GM18861 (cell line): Measurements from ENCODE around the gene TNFRSF8.
"Not testable (repeated sequence)": the region's sequence is repeated elsewhere in the genome, so short reads cannot be mapped to it uniquely, and the experiment has no call there.

Source experiments
- ATAC-seq: cut with Tn5 transposase; IDR thresholded peaks from one replicate; pipeline ENCODE4 v1.9.1; 2021; ENCODE audit not compliant: unreplicated experiment

The TNFRSF8 gene

GRCh38 chr1:12083766-12084165, 20.7 kb downstream of the TNFRSF8 start:
- no peak for ATAC-seq

DNA sequence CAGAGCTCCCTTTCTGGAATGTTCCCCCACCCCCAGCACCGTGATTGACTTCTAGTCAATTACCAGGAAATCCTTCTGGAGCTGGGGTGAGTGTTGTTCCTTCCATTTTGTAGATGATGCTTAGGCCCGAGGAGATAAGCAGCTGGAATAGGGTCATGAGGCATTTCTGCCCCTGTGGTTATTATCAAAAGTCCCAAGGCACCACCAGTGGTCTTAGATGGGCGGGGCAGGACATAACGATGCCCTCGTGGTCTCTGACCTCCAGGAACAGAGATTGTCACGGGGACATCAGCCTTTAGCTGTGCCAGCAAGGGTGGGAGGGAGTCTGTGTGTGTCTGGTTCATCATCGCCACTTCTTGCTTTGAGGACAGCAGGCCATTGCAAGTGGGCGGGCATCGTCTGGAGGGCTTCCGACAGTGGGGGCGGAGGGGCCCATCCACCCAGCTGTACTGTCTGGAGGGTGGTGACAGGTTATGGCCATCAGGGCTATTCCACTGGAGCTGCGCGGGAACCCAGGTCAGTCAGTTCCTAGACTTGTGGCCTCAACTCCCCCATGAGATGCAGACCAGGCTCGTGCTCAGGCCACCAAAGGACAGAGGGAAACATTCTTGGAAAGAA, 22.6 kb downstream of the TNFRSF8 start:
- ATAC-seq = no peak

- no peak for ATAC-seq
Measured at GRCh38 chr1:12087797-12088314, 24.8 kb downstream of the TNFRSF8 start.

- ATAC-seq = no peak
Measured at GRCh38 chr1:12088607-12089006, 25.5 kb downstream of the TNFRSF8 start.

DNA sequence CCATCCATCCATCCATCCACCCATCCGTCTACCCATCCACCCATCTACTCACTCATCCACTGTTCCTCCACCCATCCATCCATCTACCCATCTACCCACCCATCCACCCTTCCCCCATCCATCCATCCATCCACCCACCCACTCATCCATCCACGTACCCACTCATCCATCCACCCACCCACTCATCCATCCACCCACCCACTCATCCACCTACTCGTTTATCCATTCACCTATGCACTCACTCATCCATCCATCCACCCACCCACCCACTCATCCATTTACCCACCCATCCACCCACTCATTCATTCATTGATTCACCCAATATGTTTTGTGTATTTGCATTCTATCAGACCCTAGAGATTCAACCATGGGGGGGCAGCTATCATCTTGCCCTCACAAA, 27.2 kb downstream of the TNFRSF8 start:
- no peak for ATAC-seq

- ATAC-seq = no peak
Measured at GRCh38 chr1:12091191-12091590, 28.1 kb downstream of the TNFRSF8 start.

- no peak for ATAC-seq
Measured at GRCh38 chr1:12094180-12094579, 31.1 kb downstream of the TNFRSF8 start.

DNA sequence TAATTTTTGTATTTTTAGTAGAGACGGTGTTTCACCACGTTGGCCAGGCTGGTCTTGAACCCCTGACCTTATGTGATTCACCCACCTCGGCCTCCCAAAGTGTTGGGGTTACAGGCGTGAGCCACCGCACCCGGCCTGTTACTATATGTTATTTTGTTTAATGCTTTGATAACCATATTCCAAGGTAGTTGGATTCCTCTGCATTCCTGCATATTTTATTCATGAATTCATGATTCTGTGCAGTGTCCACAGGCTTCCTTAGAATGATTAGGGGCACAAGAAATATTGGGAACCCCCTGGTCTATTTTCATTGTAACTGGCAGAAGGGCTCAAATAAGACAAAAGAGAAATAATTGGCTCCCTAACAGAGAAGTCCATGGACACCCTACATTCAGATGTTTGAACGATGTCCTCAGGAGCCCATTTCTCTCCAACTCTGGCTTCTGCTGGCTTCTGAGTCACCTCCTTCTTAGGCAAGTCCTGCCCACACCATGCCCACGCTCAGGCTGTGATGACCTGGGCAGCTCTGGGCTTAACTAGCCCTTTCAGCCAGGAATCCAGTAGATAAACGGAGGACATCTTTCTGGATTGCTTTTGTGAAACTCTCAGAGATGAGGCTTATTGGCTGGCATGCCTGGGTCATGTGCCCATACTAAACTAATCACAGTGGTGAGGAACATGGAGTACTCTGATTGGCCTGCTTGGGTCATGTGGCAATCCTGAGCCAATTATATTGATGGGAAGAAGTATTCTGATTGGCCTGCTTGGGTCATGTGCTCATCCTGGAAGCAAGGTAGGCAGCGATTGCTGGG, 32.6 kb downstream of the TNFRSF8 start:
- ATAC-seq = no peak

GRCh38 chr1:12096615-12097014, 33.5 kb downstream of the TNFRSF8 start:
- no peak for ATAC-seq

- ATAC-seq = no peak
Measured at GRCh38 chr1:12097321-12097720, 34.2 kb downstream of the TNFRSF8 start.

GRCh38 chr1:12098786-12099185, 35.7 kb downstream of the TNFRSF8 start:
- no peak for ATAC-seq

DNA sequence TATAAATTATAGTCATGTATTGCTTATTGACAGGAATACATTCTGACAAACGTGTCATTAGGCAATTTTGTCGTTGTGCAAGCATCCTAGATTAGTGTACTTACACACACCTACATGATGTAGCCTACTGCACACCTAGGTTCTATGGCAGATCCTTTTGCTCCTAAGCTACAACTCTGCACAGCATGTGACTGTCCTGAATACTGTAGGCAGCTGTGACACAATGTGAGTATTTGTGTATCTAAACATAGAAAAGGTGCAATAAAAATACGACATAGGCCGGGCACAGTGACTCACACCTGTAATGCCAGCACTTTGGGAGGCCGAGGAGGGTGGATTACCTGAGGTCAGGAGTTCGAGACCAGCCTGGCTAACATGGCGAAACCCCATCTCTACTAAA, 36.5 kb downstream of the TNFRSF8 start:
- no peak for ATAC-seq

GRCh38 chr1:12100071-12100470, 37.0 kb downstream of the TNFRSF8 start:
- no peak for ATAC-seq

GRCh38 chr1:12101120-12101519, 38.0 kb downstream of the TNFRSF8 start:
- not testable (repeated sequence) for ATAC-seq

GRCh38 chr1:12102066-12102465, 39.0 kb downstream of the TNFRSF8 start:
- ATAC-seq = no peak

- no peak for ATAC-seq
Measured at GRCh38 chr1:12104417-12104816, 41.3 kb downstream of the TNFRSF8 start.

DNA sequence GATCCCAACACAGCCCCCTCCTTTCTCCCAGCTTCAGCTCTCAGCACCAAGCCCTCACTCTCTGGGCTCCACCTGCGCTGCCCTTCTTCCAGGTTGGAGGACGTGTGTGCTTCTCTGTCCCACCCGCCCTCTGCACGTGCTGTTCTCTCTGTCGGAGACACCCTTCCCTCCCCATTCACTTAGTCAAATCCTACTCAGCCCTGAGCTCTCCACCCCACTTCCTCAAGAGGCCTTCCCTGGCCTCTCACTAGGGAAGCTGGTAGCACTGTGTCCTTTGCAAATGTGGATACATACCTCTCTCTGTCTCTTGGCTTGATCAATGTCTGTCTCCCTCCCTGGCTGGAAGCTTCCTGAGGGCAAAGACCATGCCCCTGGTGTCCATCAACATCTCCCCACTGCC, 43.0 kb downstream of the TNFRSF8 start:
- ATAC-seq = no peak

DNA sequence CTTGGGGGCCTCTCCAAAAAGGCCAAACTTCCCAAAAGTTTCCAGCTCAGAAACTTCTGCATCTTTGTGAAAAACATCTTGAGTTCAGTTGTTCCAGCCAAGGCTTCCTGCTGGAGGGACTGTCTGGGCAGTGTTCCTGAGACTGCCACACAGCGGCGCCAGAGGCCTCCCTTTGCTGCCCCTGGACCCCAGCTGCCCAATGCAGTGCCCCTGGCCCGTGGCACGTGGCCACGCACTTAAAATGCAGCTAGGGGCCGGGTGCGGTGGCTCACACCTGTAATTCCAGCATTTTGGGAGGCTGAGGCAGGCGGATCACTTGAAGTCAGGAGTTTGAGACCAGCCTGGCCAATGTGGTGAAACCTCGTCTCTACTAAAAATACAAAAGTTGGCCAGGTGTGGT, 43.8 kb downstream of the TNFRSF8 start:
- not testable (repeated sequence) for ATAC-seq

DNA sequence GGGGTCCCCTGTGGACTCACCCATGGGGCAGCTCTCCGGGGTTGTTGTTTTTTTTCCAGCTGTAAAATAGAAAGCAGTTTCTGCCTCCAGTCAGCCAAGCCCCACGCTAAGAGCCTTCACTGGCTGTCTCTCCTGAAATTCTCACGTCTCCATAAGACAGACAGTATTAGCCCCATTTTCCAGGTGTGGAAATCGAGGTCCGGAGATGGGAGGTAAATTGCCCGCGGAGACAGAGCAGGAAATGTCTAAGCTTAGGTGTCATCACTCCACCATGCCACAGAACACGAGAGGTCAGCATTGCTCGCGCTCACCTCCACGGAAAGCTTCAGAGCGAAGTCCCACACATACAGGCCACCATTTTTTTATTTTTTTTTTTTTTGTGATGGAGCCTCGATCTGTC, 44.6 kb downstream of the TNFRSF8 start:
- ATAC-seq = no peak

- no peak for ATAC-seq
Measured at GRCh38 chr1:12109901-12110300, 46.8 kb downstream of the TNFRSF8 start.

DNA sequence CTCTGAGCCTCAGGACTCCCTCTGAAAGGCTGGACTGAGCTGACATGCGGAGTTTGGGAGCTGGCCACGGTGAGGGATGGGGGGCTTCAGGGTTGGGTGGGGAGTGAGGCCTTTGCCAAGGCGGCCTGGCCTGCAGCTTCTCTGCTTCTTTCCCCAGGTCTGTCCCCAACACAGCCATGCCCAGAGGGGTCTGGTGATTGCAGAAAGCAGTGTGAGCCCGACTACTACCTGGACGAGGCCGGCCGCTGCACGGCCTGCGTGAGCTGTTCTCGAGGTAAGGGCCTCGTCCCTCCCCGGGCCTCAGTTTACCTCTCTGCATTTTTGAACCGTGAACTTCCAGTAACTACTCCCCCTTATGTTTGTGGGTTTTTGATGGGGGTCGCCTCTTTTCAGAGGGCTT, 48.6 kb downstream of the TNFRSF8 start:
- ATAC-seq = no peak

DNA sequence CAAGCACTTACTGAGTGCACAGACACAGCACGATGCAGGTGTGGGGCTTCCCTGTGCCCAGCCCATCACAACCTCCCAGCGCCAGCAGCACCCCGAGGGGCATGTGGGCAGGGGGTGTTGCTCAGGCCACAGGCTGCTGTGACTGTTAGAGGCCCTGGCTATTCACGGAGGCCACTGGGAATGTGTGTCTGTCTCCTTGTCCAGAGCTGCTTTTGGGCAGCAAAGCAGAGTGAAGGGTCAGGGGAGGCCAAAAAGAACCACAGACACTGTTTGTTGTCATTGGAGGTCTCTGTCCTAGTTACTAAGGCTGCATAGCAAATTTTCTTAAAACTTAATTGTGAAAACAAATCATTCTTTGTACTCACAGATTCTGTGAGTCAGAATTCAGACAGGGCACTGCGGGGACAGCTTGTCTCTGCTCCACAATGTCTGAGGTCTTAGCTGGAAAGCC, 49.6 kb downstream of the TNFRSF8 start:
- ATAC-seq = no peak
